ENCODE data around the gene KCNQ5. TPM values are rescaled to one million over a fixed set of nuclear protein-coding genes. Genes with fewer than 3 reads are reported as not detected.

The KCNQ5 gene
- total RNA-seq, 4 donors from 2014 or later: 0.14 to 1.2 (median 0.48) TPM; not detected in 1

GRCh38 chr6:72647489-72647888 lies 25.6 kb downstream of the KCNQ5 start:
- intact Hi-C loops (cut with DNase I; ENCODE audit: low total_unique reads) (no loop called here), in situ Hi-C loops (cut with MboI; ENCODE audit: low pct_ligation_motif_present in 1 of 4, low pct_unique_long_range_greater_than_20kb in 1 of 4, low sequenced_read_pairs in 3 of 4) (loop anchor here in 1 of 4 donors (25.0 kb wide), 1 partner anchor 490 kb away; no protein-coding TSS in a partner anchor)
- Histone ChIP-seq H3K9me3 (no peaks in the 10 kb centered on the region), H3K4me3 (no peak overlapping the region), H3K27ac (no peak overlapping the region), H3K27me3 (no peaks in the 10 kb centered on the region), H3K4me1 (no peaks in the 10 kb centered on the region), H3K36me3 (no peaks in the 10 kb centered on the region)
- no peak for DNase-seq
- WGBS, 2 donors (ENCODE audit: low coverage in 1 of 2): 91 to 94% methylated on average over 2 of the region's 2 CpGs
- TF ChIP-seq POLR2A (IDR thresholded peaks at IDR 0.05): no peak

- H3K36me3 ChIP-seq: no peaks in the 10 kb centered on the region
- DNase-seq: no peak
- TF ChIP-seq CTCF (IDR thresholded peaks at IDR 0.05): no peak
- TF ChIP-seq EP300 (IDR thresholded peaks at IDR 0.05; ENCODE audit: low read depth): no peak
- no peak for TF ChIP-seq POLR2AphosphoS5 (IDR thresholded peaks at IDR 0.05)
- no peak overlapping the region for H3K4me3 ChIP-seq
- no peaks in the 10 kb centered on the region for H3K27me3 ChIP-seq
- H3K4me1 ChIP-seq: no peaks in the 10 kb centered on the region
- H3K9me3 ChIP-seq: no peaks in the 10 kb centered on the region
- intact Hi-C loops (cut with DNase I; ENCODE audit: low total_unique reads) (no loop called here), in situ Hi-C loops (cut with MboI; ENCODE audit: low pct_ligation_motif_present in 1 of 4, low pct_unique_long_range_greater_than_20kb in 1 of 4, low sequenced_read_pairs in 3 of 4) (loop anchor here in 1 of 4 donors (25.0 kb wide), 1 partner anchor 488 kb away; no protein-coding TSS in a partner anchor)
- H3K27ac ChIP-seq: no peak overlapping the region
- 56 to 61% methylated on average over 7 to 8 of the region's 8 CpGs for WGBS, 2 donors (ENCODE audit: low coverage in 1 of 2)
Observed at GRCh38 chr6:72649032-72649984, 27.4 kb downstream of the KCNQ5 start.

- Histone ChIP-seq H3K4me3 (no peak overlapping the region), H3K9me3 (no peaks in the 10 kb centered on the region), H3K36me3 (no peaks in the 10 kb centered on the region), H3K4me1 (no peaks in the 10 kb centered on the region), H3K27ac (no peak overlapping the region), H3K27me3 (no peaks in the 10 kb centered on the region)
- in situ Hi-C loops (cut with MboI; ENCODE audit: low pct_ligation_motif_present in 1 of 4, low pct_unique_long_range_greater_than_20kb in 1 of 4, low sequenced_read_pairs in 3 of 4) (no loop called here), intact Hi-C loops (cut with DNase I; ENCODE audit: low total_unique reads) (no loop called here)
- WGBS, 2 donors (ENCODE audit: low coverage in 1 of 2): 28 to 64% methylated on average over 2 of the region's 2 CpGs
- DNase-seq: no peak
- TF ChIP-seq CTCF (IDR thresholded peaks at IDR 0.05) (no peak), POLR2AphosphoS5 (IDR thresholded peaks at IDR 0.05) (no peak), EP300 (IDR thresholded peaks at IDR 0.05; ENCODE audit: low read depth) (no peak), POLR2A (IDR thresholded peaks at IDR 0.05) (no peak)
Observed at GRCh38 chr6:72650081-72650745, 28.3 kb downstream of the KCNQ5 start.

- intact Hi-C loops (cut with DNase I; ENCODE audit: low total_unique reads): no loop called here
- WGBS, 2 donors (ENCODE audit: low coverage in 1 of 2): 65 to 85% methylated on average over 1 of the region's 1 CpG
Observed at GRCh38 chr6:72651174-72651573, 29.3 kb downstream of the KCNQ5 start.

More at GRCh38 chr6:72651174-72651573, 29.3 kb downstream of the KCNQ5 start:
- no peak for DNase-seq
- Histone ChIP-seq H3K9me3 (no peaks in the 10 kb centered on the region), H3K4me1 (no peaks in the 10 kb centered on the region), H3K36me3 (no peaks in the 10 kb centered on the region), H3K4me3 (no peak overlapping the region), H3K27ac (no peak overlapping the region), H3K27me3 (no peaks in the 10 kb centered on the region)
- TF ChIP-seq CTCF (IDR thresholded peaks at IDR 0.05): no peak
- no peak for TF ChIP-seq POLR2A (IDR thresholded peaks at IDR 0.05)
- in situ Hi-C loops (cut with MboI; ENCODE audit: low pct_ligation_motif_present in 1 of 4, low pct_unique_long_range_greater_than_20kb in 1 of 4, low sequenced_read_pairs in 3 of 4): no loop called here

Measured in transverse colon (tissue), 4 donors.